ENCODE results near the gene TSFM. TPM values are rescaled to one million over a fixed set of nuclear protein-coding genes. Genes with fewer than 3 reads are reported as not detected.

The TSFM gene
- total and polyA plus RNA-seq, 7 donors = 31.5 to 74.3 (median 52.1) TPM

- no peaks in the 10 kb centered on the region for H3K9me3 ChIP-seq
- ATAC-seq (no peak), DNase-seq (peak in 1 of 2 donors; percentile 54)
- H3K4me3 ChIP-seq = peak within 1 kb of the TSS; percentile 72
- 1 to 3% (median 1%) methylated on average over 14 to 40 of the region's 41 CpGs for WGBS, 3 donors
- intact Hi-C loops (cut with DNase I) = no loop called here
- H3K27ac ChIP-seq = no peak within 1 kb of the TSS
- H3K27me3 ChIP-seq (ENCODE audit: insufficient read depth in 3 of 3, low read length in 2 of 3) = peaks cover 0 to 4% (median 0%) of the 10 kb centered on the region in 3 donors
- TF ChIP-seq CTCF (IDR thresholded peaks at IDR 0.05) = no peak
- peaks cover 26% of the 10 kb centered on the region for H3K4me1 ChIP-seq
- H3K36me3 ChIP-seq (ENCODE audit: insufficient read depth in 1 of 2, low read depth in 1 of 2) = peaks cover 5 to 34% of the 10 kb centered on the region in 2 donors
Observed at GRCh38 chr12:57754411-57755193, 28.0 kb upstream of the TSFM start, which contains the start of gene MARCHF9. TSS of gene MARCHF9 (plus strand) at chr12:57755103. CDS start at chr12:57755529, 426 bp downstream.

GRCh38 chr12:57755194-57755453, 27.5 kb upstream of the TSFM start:
- DNase-seq = no peak
- no peak for ATAC-seq
- intact Hi-C loops (cut with DNase I) = no loop called here
- WGBS, 3 donors = 0 to 1% (median 0%) methylated on average over 4 to 34 of the region's 34 CpGs
- Histone ChIP-seq H3K27me3 (ENCODE audit: insufficient read depth in 3 of 3, low read length in 2 of 3) (peaks cover 0 to 4% (median 0%) of the 10 kb centered on the region in 3 donors), H3K9me3 (no peaks in the 10 kb centered on the region), H3K36me3 (ENCODE audit: insufficient read depth in 1 of 2, low read depth in 1 of 2) (peaks cover 5 to 29% of the 10 kb centered on the region in 2 donors), H3K27ac (no peak overlapping the region), H3K4me1 (peaks cover 24% of the 10 kb centered on the region), H3K4me3 (peak overlapping the region; percentile 72)
- no peak for TF ChIP-seq CTCF (IDR thresholded peaks at IDR 0.05)

DNA sequence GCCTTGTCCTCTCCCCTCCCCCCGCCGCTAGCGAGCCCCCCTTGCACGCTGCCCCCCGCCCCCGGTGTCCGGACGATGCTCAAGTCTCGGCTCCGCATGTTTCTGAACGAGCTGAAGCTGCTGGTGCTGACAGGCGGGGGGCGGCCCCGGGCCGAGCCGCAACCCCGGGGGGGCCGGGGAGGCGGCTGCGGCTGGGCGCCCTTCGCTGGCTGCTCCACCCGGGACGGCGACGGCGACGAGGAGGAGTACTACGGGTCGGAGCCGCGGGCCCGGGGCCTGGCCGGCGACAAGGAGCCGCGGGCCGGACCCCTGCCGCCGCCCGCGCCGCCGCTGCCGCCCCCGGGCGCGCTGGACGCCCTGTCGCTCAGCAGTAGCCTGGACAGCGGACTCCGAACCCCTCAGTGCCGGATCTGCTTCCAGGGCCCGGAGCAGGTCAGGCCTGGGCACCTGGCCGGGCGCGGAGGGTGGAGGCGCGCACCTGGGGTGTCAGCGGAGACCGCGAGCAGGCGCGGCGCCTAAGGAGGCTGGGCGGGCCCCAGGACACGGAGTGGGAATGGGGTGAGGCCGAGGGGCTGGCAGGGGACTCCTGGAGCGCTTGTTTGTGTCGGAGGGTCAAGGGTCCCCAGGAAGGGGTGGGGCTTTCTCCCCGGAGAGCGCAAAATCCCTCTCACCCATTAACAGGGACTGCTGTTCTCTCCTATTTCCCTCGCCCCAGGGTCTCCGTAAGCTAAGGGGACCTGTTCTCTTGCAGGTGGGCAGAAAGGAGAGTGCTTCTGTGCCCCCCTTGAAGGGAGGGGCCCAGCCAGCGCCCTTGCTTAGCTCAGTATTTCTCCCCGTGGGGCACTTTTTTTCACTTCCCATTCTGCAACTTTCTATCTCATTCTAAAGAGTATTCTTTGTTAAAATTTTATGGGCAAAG, 26.9 kb upstream of the TSFM start:
- no peak overlapping the region for H3K27ac ChIP-seq
- H3K4me3 ChIP-seq = peak overlapping the region; percentile 72
- H3K9me3 ChIP-seq = no peaks in the 10 kb centered on the region
- no peak for TF ChIP-seq CTCF (IDR thresholded peaks at IDR 0.05)
- no peak for ATAC-seq
- intact Hi-C loops (cut with DNase I) = no loop called here
- peaks cover 18% of the 10 kb centered on the region for H3K4me1 ChIP-seq
- DNase-seq = peak in 1 of 2 donors; percentile 62
- H3K36me3 ChIP-seq (ENCODE audit: insufficient read depth in 1 of 2, low read depth in 1 of 2) = peaks cover 3 to 23% of the 10 kb centered on the region in 2 donors
- H3K27me3 ChIP-seq (ENCODE audit: insufficient read depth in 3 of 3, low read length in 2 of 3) = peaks cover 0 to 4% (median 0%) of the 10 kb centered on the region in 3 donors
- 3 to 5% (median 5%) methylated on average over 45 to 76 of the region's 76 CpGs for WGBS, 3 donors

DNA sequence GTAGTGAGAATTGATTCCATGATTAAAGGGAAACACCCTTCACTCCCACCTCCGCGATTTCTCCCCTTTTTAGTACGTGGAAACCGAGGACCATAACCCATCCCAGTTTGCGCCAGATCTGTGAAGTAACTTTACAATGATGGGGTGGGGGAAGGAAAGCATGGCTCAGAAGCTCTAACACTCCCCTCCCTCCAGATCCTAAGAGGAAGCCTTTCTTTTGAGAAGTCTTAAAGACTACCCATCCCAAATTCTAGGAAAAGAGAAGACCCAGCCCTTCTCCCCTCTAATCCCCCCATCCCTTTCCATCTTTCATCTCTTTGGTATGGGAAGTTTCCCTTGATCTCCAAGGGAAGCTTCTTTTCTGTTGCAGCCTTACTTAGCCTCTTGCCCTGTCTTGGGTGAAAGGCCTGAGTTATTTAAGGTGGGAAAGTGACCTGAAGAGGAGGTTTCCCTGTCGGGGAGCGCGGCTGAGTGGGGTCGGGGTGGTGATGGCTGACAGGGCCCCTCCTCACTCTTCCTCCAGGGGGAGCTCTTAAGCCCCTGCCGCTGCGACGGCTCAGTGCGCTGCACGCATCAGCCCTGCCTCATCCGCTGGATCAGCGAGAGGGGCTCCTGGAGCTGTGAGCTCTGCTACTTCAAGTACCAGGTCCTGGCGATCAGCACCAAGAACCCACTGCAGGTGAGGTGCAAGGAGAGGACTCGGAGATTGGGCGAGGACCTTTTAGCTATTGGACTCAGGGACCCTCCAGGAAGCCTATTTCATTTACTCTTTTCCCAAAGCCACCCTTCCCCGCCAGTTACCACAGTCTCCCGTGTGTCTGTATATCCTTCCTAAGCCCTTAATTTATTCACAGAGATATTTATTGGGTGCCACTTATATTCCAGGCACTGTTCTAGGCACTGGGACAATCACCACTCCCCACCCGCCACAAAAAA, 25.9 kb upstream of the TSFM start:
- ATAC-seq = no peak

More for the DNA sequence above, 25.9 kb upstream of the TSFM start:
- intact Hi-C loops (cut with DNase I) = no loop called here
- Histone ChIP-seq H3K27me3 (ENCODE audit: insufficient read depth in 3 of 3, low read length in 2 of 3) (peaks cover 0 to 6% (median 0%) of the 10 kb centered on the region in 3 donors), H3K36me3 (ENCODE audit: insufficient read depth in 1 of 2, low read depth in 1 of 2) (peaks cover 0 to 21% of the 10 kb centered on the region in 2 donors), H3K27ac (no peak overlapping the region), H3K9me3 (no peaks in the 10 kb centered on the region), H3K4me1 (peaks cover 9% of the 10 kb centered on the region), H3K4me3 (peak overlapping the region; percentile 72)
- DNase-seq = peak in 1 of 2 donors; percentile 65
- 61 to 68% (median 66%) methylated on average over 22 of the region's 22 CpGs for WGBS, 3 donors
- peak; percentile 32 for TF ChIP-seq CTCF (IDR thresholded peaks at IDR 0.05)
